HG03196 (cell line): ENCODE data around the gene INTS3.
"Not testable (repeated sequence)": the region's sequence is repeated elsewhere in the genome, so short reads cannot be mapped to it uniquely, and the experiment has no call there.

Experiments
- ATAC-seq: cut with Tn5 transposase; IDR thresholded peaks from one replicate; pipeline ENCODE4 v1.9.1; 2021; ENCODE audit not compliant: unreplicated experiment

The INTS3 gene

DNA sequence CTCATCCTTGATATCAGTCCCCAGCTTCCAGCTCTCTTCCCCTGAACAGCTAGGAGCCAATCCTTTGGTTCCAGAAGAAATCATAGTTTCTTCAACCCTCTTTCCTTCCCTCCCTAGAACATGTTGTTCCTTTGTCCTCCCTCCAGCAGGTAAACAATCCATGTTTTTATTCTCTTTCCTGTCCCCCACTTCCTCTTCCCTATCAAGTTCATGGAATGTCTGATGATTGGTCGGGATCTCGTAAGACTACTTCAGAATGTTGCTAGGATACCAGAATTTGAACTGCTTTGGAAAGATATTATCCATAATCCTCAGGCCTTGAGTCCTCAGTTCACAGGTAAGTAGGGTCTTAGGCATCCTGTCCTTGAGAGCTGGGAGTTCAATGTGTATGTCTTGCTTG, 24.2 kb downstream of the INTS3 start:
- ATAC-seq, result no peak

DNA sequence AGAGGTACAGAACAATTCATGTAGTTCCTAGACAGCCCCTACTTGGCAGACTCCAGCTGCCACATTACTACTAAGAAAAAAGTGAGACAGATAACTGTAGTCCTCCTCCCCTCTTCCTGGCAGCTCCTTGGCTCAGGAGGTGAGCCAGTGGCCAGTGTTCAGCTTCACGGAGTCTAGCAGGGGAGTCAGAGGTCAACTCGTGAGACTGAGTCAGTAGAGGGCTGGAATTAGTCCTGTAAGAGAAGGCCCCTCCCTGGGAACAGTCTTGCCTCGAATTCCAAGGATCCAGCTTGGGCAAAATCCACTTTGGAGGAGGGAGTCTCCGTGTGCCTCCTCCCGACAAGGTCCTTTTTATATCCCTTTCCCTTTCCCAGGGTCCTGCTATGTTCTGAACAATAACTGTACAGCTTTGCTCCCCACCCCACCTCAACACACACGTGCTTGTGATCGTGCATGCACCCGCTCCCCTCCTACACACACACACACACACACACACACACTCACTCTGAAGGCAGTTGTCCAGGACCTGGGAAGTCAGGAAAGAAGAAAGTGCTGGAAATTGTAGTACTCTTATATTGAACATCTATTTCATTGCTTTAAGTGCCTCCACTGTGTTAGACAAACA, 24.8 kb downstream of the INTS3 start:
- no peak for ATAC-seq

DNA sequence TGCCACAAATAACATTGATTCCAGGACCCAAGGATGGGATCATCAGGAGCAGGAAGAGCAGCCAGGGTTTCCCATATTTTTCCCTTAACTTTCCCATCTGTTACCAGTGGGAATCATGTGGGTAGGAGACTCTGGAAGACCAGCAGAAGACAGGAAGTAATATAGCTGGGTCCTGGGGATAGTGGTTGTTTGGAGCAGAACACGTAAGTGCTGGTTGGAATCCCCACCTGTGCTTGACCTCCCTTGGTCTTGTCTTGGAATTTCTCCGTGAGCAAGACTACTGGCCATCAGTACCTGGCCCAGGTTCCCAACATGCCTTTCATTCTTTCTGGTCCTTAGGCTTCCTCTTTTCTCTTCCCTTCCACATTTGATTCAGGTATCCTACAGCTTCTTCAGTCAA, 26.4 kb downstream of the INTS3 start:
- ATAC-seq, result no peak

DNA sequence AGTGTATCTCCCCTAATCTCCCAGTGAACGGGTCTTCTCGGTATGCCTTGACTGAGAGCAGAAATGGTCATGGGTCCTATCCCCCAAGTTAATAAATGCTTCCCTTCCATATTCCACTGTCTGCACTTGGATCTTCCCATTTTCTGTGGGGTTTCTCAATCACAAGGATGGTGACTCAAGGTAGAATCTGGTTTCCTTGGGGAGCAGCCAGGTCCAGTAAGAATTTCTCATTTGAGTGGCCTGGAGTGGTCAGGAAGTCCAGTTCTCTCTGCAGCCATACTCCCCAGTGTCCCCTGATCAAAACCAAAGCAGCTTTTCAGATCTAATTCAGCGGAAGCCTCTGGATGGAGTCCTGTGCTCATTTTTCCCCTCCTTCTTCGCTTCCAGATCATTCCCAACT, 32.6 kb downstream of the INTS3 start:
- ATAC-seq, result no peak

DNA sequence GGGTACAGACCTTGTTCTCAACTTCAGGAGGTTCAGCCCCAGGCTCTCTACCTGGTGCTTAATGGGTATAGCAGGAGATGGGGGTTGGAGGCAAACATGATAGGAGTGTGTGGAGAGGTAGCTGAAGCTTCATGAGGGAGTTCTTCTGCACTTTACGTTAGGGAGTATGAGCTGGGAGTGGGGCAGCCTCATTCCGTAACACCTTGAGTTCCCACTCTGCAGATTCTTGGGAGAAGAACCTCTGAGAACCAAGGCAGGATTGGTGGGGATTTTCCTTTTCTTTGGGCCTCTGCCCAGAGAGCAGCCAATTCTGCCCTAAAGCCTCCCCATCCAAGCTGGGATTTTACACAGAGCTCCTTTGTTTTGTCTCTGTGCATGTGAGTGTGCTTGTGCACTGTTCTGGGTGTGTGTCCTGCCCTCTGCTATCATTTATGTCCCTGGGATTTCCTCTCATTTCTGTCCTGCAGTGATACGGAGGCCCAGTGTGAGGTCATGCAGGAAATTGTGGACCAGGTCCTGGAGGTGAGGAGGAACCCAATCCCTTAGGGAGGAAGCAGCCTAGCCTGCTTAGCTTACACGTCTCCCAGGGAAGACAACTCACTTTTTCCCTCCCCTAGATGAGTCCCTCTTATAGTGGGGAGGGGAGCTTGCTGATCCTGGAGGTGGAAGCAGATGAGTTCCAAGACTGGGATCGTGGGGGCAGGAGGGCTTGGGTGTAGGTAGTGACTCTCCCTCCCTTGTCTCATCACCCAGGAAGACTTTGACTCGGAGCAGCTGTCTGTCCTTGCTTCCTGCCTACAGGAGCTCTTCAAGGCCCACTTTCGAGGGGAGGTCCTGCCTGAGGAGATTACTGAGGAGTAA, 35.7 kb downstream of the INTS3 start:
- ATAC-seq, result no peak

- ATAC-seq, result no peak
Observed at GRCh38 chr1:153764310-153764709, 36.5 kb downstream of the INTS3 start.

GRCh38 chr1:153766663-153767062, 38.8 kb downstream of the INTS3 start:
- ATAC-seq, result not testable (repeated sequence)

GRCh38 chr1:153767519-153767918, 39.7 kb downstream of the INTS3 start:
- ATAC-seq, result no peak

DNA sequence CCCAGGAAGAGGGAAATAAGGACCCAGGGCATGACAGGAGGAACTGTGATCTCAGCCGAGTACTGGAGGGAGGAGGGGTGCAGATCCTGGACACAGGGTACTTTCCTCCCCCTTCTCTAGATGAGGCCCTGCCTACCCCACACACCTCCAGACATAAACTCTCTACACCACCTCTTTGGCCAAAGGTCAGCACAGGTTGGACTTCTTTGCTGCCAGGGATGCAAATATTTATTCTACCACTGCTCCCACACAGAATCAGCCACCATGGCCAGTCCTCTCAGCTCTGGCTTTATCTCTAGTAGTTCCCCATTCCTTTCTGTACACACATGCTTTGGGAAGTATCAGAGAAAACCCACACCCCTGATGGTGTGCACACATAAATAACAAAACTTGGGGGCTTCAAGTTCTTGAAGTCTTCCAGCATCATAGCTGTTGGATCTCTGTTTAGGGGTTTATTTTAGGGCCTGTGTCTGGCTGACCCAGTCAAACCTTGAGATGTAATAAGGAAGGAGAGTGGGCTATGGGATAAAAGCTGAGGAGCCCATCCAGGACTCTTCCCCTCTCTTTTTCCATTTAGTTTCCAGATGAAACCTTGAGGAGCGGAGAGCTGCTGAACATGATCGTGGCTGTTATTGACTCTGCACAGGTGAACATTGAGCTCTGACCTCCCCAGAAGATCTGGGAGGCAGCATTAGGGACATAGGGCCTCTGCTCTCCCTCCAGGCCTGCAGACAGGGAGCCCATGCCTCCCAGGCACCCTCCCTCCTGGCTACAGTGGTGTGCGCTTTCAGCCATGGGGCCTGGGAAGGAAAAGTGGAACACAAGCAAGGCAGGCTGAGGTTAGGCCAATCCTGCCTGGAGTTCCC, 40.7 kb downstream of the INTS3 start:
- no peak for ATAC-seq

GRCh38 chr1:153769221-153769620, 41.4 kb downstream of the INTS3 start:
- ATAC-seq, result no peak

DNA sequence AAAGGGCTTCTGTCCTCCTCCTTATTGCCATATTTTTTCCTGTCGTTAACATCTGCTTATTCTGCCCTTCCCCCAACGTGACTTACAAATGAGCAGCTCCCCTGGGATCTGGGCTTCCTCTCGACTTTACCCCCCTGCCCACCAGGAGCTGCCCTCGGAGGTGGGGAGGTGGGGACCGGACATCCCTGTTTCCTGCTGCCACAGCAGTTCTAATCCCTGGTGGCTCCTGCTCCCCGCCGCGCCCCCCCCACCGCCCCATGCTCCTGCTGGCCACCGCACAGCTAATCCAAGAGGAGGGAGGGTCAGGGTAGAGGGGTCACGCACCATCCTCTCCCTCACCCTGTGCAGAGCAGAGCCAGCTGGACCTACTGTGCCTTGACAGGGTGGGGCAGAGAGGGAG, 42.9 kb downstream of the INTS3 start:
- ATAC-seq, result no peak

DNA sequence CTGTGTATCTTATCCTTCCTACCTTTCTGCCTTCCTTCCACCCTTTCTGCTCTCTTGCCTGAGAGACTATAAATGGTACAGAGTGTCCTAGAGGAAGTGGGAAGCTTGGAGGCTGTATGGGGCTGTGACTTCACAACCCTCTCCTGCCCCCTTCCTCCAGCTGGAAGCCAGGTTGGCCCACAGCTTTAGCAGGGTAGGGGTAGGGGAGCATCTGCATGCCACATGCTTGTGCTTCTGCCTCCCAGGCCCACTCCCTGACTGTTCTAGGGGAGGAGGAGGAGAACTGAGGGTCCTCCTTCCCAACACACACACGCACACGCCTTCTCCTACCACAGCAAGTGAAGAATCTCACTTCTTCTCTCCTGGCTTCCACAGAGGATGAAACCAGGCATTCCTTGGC, 43.4 kb downstream of the INTS3 start:
- no peak for ATAC-seq

GRCh38 chr1:153771841-153772593, 44.2 kb downstream of the INTS3 start:
- ATAC-seq, result no peak

DNA sequence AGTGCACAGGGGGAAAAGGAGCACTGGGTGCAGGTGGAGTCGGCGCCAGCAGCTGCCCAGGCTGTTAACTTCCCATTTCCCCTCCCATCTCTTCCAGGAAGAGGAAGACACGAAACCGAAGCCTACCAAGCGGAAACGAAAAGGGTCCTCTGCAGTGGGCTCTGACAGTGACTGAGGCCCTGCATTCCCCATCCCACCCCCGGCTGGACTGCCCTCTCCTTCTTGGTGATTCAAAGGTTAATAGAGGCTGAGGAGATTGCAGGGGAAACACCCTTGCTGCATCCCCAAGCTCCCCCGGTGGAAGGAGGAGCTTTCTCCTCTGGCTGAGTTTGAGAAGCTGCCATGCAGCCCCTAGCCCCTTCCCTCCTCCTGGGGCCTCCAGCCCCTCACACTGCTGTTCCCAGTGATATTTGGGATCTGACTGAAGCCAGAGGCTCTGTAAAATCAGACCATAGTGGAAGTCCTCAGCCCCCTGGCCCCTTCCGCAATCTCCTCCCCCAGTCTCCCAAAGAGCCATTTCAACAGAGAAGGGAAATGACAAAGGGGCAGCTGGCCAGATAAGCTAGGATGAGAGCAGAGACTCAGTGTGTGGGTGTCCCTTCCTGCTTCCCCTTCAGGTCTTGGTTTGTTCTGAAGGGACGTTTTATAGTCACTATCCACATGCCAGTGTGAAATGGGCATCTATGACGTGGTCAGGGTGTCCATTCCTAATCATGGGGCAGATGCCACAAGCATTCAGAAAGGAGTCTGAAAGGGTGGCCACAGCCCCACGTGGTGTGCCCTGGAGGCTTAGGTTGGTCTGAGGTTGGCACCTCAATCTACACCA, 45.5 kb downstream of the INTS3 start:
- no peak for ATAC-seq

DNA sequence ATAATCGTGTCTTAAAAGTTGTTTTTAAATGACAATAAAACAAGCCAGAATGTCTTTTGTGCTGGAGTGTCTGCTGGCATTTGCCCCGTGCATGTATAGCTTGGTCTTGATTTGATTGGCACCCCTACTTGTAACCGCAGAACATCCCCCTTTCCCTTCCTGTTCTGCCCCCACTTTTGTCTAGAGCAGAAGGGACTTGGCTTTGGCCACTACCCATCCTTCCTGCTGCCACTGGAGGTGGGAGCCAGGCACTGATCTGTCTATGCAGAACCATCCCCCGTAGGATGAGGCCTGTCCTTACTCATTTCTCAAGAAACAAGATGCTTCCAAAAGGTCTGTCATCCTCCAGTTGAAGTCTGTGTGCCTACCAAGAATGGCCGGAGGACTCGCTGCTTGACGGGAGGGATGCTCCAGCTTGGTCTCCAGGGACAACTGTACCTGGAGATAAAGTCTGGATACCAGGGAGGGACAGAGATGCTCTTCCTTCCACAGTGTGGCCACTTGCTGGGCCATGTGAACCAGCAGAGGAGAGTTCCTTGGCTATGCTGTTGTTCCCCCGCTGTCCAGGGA, 46.3 kb downstream of the INTS3 start:
- ATAC-seq, result no peak

- ATAC-seq, result peak; percentile 5
Observed at GRCh38 chr1:153774780-153775457, 47.1 kb downstream of the INTS3 start, which contains the start of gene SLC27A3. TSS of gene SLC27A3 (plus strand) at chr1:153775407. CDS start at chr1:153775498, 91 bp downstream.

DNA sequence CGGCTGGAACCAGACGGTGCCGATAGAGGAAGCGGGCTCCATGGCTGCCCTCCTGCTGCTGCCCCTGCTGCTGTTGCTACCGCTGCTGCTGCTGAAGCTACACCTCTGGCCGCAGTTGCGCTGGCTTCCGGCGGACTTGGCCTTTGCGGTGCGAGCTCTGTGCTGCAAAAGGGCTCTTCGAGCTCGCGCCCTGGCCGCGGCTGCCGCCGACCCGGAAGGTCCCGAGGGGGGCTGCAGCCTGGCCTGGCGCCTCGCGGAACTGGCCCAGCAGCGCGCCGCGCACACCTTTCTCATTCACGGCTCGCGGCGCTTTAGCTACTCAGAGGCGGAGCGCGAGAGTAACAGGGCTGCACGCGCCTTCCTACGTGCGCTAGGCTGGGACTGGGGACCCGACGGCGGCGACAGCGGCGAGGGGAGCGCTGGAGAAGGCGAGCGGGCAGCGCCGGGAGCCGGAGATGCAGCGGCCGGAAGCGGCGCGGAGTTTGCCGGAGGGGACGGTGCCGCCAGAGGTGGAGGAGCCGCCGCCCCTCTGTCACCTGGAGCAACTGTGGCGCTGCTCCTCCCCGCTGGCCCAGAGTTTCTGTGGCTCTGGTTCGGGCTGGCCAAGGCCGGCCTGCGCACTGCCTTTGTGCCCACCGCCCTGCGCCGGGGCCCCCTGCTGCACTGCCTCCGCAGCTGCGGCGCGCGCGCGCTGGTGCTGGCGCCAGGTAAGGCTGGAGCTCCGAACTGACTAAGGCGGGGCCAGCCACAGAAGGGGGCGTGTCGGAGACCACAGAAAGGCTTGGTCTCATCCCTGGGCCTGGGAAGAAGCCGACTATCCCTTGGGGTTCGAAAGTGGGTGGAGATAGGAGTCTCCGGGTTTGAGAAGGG, 47.8 kb downstream of the INTS3 start:
- peak; percentile 45 for ATAC-seq

DNA sequence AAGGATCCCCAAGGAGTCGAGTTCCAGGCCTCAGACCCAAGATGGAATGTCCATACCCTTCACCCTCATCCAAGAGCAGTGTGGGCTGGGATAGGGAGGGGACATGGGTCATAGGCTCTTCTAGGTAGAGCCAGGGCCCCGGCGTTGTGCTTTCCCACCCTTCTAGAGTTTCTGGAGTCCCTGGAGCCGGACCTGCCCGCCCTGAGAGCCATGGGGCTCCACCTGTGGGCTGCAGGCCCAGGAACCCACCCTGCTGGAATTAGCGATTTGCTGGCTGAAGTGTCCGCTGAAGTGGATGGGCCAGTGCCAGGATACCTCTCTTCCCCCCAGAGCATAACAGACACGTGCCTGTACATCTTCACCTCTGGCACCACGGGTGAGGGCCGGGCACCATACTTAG, 48.5 kb downstream of the INTS3 start:
- ATAC-seq, result no peak
